Stimulated activated CD4-positive, alpha-beta T cell treated with anti-CD3 and anti-CD28 coated beads, Interleukin-1b, Interleukin-23, amount 100 ng/mL, for 24 hours (primary cell): ENCODE measurements around the gene ERC2.

ENCODE experiments used
- DNase-seq, 4 experiments: peaks; one replicate each; pipeline ENCODE4 v3.0.0-alpha.2; 2020; ENCODE audit warnings: low read depth in 4 of 4, low spot score in 1 of 4

The ERC2 gene

GRCh38 chr3:56192001-56192400, 276.3 kb downstream of the ERC2 start:
- DNase-seq: no peak

- DNase-seq: no peak
Measured at GRCh38 chr3:56190771-56191305, 277.4 kb downstream of the ERC2 start.

- no peak for DNase-seq
Measured at GRCh38 chr3:56190130-56190529, 278.1 kb downstream of the ERC2 start.

- no peak for DNase-seq
Measured at GRCh38 chr3:56189536-56189935, 278.7 kb downstream of the ERC2 start.

GRCh38 chr3:56188201-56188600, 280.1 kb downstream of the ERC2 start:
- DNase-seq: no peak

- no peak for DNase-seq
Measured at GRCh38 chr3:56187051-56187450, 281.2 kb downstream of the ERC2 start.

GRCh38 chr3:56185827-56186226, 282.4 kb downstream of the ERC2 start:
- no peak for DNase-seq

GRCh38 chr3:56183529-56183928, 284.7 kb downstream of the ERC2 start:
- no peak for DNase-seq

- DNase-seq: no peak
Measured at GRCh38 chr3:56180433-56180832, 287.8 kb downstream of the ERC2 start.

- DNase-seq: no peak
Measured at GRCh38 chr3:56173601-56174000, 294.7 kb downstream of the ERC2 start.

GRCh38 chr3:56164436-56164835, 303.8 kb downstream of the ERC2 start:
- DNase-seq: no peak

GRCh38 chr3:56157693-56158362, 310.4 kb downstream of the ERC2 start:
- DNase-seq: no peak

GRCh38 chr3:56154297-56154696, 314.0 kb downstream of the ERC2 start:
- no peak for DNase-seq

GRCh38 chr3:56147354-56147753, 320.9 kb downstream of the ERC2 start:
- no peak for DNase-seq

- DNase-seq: no peak
Measured at GRCh38 chr3:56145410-56145809, 322.9 kb downstream of the ERC2 start.

GRCh38 chr3:56144805-56145204, 323.5 kb downstream of the ERC2 start:
- DNase-seq: no peak

- DNase-seq: no peak
Measured at GRCh38 chr3:56137415-56137814, 330.9 kb downstream of the ERC2 start.

GRCh38 chr3:56136514-56136913, 331.8 kb downstream of the ERC2 start:
- no peak for DNase-seq

- no peak for DNase-seq
Measured at GRCh38 chr3:56135941-56136340, 332.3 kb downstream of the ERC2 start.

- DNase-seq: no peak
Measured at GRCh38 chr3:56133423-56133822, 334.8 kb downstream of the ERC2 start.

GRCh38 chr3:56132762-56133161, 335.5 kb downstream of the ERC2 start:
- DNase-seq: no peak

GRCh38 chr3:56131974-56132590, 336.2 kb downstream of the ERC2 start:
- DNase-seq: no peak

GRCh38 chr3:56130036-56130435, 338.2 kb downstream of the ERC2 start:
- no peak for DNase-seq
